ENCODE measurements around the gene IL26.

DNA sequence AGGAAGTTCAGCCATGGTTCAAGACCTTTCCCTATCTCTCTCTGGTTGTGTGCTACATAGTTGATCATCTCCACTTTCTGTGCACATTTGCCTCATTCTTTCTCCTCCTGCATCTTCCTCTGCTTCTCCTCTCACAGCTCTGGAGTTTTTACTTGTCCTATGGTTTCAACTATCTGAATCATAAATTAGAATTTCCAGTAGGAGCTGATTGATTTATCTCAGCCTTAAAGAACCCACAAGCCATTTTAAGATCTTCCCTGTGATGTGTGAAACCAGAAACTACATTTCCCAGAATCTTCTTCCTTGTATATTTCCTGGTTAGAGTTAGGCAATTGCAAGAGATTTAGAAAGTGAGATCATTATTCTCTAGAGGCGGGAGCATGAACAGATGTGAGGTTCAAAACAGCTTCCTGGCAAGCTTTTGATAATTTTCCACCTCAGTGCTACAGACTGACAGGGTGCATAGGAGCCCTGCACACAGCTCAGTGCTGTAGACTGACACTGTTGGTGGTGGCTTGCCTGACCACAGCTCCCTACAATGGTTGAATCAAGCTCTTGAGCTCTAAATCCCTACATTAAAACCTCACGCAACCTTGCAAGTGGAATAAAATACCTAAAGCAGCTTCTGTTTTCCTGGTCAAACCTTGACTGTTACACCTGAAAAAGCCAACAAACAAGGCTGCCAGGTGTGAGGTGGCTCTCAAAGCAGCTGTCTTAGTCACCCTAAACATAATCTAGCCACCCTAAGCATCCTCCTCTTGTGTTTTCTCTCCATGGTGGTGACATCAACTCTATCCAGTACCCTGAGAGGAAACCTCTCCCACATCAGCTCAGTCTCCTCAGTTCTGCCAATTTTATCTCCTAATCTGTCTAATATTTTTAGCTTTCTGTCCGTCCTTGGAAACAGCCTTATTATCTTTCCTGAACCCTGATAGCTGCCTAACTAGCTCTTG is 44.5 kb downstream of the IL26 start:
- TF ChIP-seq, protein P1, sequence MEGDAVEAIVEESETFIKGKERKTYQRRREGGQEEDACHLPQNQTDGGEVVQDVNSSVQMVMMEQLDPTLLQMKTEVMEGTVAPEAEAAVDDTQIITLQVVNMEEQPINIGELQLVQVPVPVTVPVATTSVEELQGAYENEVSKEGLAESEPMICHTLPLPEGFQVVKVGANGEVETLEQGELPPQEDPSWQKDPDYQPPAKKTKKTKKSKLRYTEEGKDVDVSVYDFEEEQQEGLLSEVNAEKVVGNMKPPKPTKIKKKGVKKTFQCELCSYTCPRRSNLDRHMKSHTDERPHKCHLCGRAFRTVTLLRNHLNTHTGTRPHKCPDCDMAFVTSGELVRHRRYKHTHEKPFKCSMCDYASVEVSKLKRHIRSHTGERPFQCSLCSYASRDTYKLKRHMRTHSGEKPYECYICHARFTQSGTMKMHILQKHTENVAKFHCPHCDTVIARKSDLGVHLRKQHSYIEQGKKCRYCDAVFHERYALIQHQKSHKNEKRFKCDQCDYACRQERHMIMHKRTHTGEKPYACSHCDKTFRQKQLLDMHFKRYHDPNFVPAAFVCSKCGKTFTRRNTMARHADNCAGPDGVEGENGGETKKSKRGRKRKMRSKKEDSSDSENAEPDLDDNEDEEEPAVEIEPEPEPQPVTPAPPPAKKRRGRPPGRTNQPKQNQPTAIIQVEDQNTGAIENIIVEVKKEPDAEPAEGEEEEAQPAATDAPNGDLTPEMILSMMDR (IDR thresholded peaks at IDR 0.05; ENCODE audit: poor library complexity): no peak
- TF ChIP-seq EZH2 (IDR thresholded peaks at IDR 0.05; ENCODE audit: borderline replicate concordance) (no peak), EZH2phosphoT487 (IDR thresholded peaks at IDR 0.05; ENCODE audit: low read depth, severe bottlenecking, unreplicated experiment) (no peak)

Measured in hepatocyte (in vitro differentiated cells).